Measurements from ENCODE around the gene MLLT6. TPM values are rescaled to one million over a fixed set of nuclear protein-coding genes. Genes with fewer than 3 reads are reported as not detected.

The MLLT6 gene
- total and polyA plus RNA-seq, 10 donors, result 27.3 to 244 (median 143) TPM

GRCh38 chr17:38663125-38663751 is 41.8 kb upstream of the MLLT6 start:
- TF ChIP-seq CTCF (IDR thresholded peaks at IDR 0.05 in 8 of 11, conservative IDR thresholded peaks at IDR 0.05 in 3 of 11) (peak in 10 of 11 experiments; percentile 7 to 60 (median 46)), POLR2A (IDR thresholded peaks at IDR 0.05) (no peak)
- no peaks in the 10 kb centered on the region for H3K9me3 ChIP-seq
- intact Hi-C loops (cut with DNase I; ENCODE audit: low total_unique reads), result loop anchor here (10.0 kb wide), 2 partner anchors 98 to 168 kb away; no protein-coding TSS in a partner anchor
- WGBS, 5 donors, result 23 to 30% (median 26%) methylated on average over 9 of the region's 9 CpGs
- DNase-seq, result peak; percentile 76
- peaks cover 0 to 21% (median 11%) of the 10 kb centered on the region in 6 donors for H3K4me1 ChIP-seq
- H3K4me3 ChIP-seq, result no peak overlapping the region
- peaks cover 0 to 80% (median 4%) of the 10 kb centered on the region in 7 donors for H3K27me3 ChIP-seq (replicated peaks in 1 of 7)
- H3K36me3 ChIP-seq, result no peaks in the 10 kb centered on the region
- H3K27ac ChIP-seq, result no peak overlapping the region

- Histone ChIP-seq H3K4me3 (no peak overlapping the region), H3K27me3 (replicated peaks in 1 of 7) (peaks cover 0 to 80% (median 11%) of the 10 kb centered on the region in 7 donors), H3K27ac (no peak overlapping the region), H3K4me1 (peaks cover 0 to 13% (median 5%) of the 10 kb centered on the region in 6 donors), H3K36me3 (no peaks in the 10 kb centered on the region), H3K9me3 (no peaks in the 10 kb centered on the region)
- intact Hi-C loops (cut with DNase I; ENCODE audit: low total_unique reads), result loop anchor here (10.0 kb wide), 2 partner anchors 99 to 169 kb away; no protein-coding TSS in a partner anchor
- no peak for DNase-seq
- WGBS, 5 donors, result 85 to 95% (median 89%) methylated on average over 9 of the region's 9 CpGs
- TF ChIP-seq CTCF (IDR thresholded peaks at IDR 0.05 in 8 of 11, conservative IDR thresholded peaks at IDR 0.05 in 3 of 11) (no peak), POLR2AphosphoS5 (IDR thresholded peaks at IDR 0.05) (no peak), POLR2A (IDR thresholded peaks at IDR 0.05) (no peak)
Observed at GRCh38 chr17:38663964-38664644, 41.0 kb upstream of the MLLT6 start.

- Histone ChIP-seq H3K9me3 (no peaks in the 10 kb centered on the region), H3K27me3 (replicated peaks in 1 of 7) (peaks cover 0 to 95% (median 42%) of the 10 kb centered on the region in 7 donors), H3K4me1 (peaks cover 0 to 13% (median 0%) of the 10 kb centered on the region in 6 donors), H3K36me3 (no peaks in the 10 kb centered on the region), H3K4me3 (no peak overlapping the region), H3K27ac (no peak overlapping the region)
- intact Hi-C loops (cut with DNase I; ENCODE audit: low total_unique reads), result loop anchor here (10.0 kb wide), 2 partner anchors 102 to 172 kb away; no protein-coding TSS in a partner anchor
- 36 to 43% (median 37%) methylated on average over 7 of the region's 7 CpGs for WGBS, 5 donors
- TF ChIP-seq CTCF (IDR thresholded peaks at IDR 0.05 in 8 of 11, conservative IDR thresholded peaks at IDR 0.05 in 3 of 11) (peak; percentile 89 to 96 (median 95)), POLR2A (IDR thresholded peaks at IDR 0.05) (no peak), POLR2AphosphoS5 (IDR thresholded peaks at IDR 0.05) (no peak)
- peak; percentile 84 for DNase-seq
Observed at GRCh38 chr17:38667099-38667786, 37.8 kb upstream of the MLLT6 start.
